OCI-LY7 (cell line): ENCODE data around the gene PLEKHG7.

Experiments used
- EZH2phosphoT487 ChIP-seq: fragments of 200-600 bp; sonication (generic); IDR thresholded peaks from 2 replicates; pipeline ENCODE4 v1.6.1; 2018; ENCODE audit warnings: low read depth, borderline replicate concordance, mild to moderate bottlenecking, mixed run types, antibody characterized with exemption, low read length, moderate library complexity, mixed read lengths
- TF ChIP-seq, protein P1 (sequence below): fragments of 200-600 bp; sonication (generic); conservative IDR thresholded peaks from 2 replicates; pipeline ENCODE4 v1.5.1; 2014; ENCODE audit warnings: mild to moderate bottlenecking, antibody characterized with exemption, low read length, moderate library complexity, mixed read lengths

DNA sequence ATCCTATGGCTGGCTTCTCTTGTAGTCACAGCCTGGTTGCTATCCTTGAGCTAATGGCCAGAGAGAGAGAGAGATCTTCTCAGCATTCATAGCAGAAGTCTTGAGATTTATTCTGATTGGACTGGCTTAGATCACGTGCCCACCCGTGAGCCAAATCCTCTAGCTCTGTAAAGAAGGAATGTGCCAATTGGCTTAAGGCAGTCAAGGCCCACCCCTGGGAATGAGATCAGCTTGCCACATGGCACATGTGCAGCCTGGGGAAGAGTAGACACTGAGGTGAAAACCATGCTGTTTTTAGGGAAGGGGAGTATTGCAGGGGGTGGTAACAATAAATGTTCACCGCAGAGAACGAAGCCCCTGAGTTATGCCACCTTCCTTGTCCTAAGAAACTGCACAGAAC, 36.3 kb downstream of the PLEKHG7 start:
- TF ChIP-seq, protein P1, sequence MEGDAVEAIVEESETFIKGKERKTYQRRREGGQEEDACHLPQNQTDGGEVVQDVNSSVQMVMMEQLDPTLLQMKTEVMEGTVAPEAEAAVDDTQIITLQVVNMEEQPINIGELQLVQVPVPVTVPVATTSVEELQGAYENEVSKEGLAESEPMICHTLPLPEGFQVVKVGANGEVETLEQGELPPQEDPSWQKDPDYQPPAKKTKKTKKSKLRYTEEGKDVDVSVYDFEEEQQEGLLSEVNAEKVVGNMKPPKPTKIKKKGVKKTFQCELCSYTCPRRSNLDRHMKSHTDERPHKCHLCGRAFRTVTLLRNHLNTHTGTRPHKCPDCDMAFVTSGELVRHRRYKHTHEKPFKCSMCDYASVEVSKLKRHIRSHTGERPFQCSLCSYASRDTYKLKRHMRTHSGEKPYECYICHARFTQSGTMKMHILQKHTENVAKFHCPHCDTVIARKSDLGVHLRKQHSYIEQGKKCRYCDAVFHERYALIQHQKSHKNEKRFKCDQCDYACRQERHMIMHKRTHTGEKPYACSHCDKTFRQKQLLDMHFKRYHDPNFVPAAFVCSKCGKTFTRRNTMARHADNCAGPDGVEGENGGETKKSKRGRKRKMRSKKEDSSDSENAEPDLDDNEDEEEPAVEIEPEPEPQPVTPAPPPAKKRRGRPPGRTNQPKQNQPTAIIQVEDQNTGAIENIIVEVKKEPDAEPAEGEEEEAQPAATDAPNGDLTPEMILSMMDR, result no peak
- TF ChIP-seq EZH2phosphoT487, result no peak
